Forelimb muscle (tissue), 1 donor: ENCODE data around the gene THEM5. TPM values are rescaled to one million over a fixed set of nuclear protein-coding genes. Genes with fewer than 3 reads are reported as not detected.

Source experiments
- DNase-seq: peaks from one replicate; pipeline ENCODE4 v3.0.0-alpha.2; 2013; ENCODE audit warnings: low read depth
- polyA plus RNA-seq: library from polyadenylated mRNA; unstranded; fragments of 120-200 nt; gene quantifications from one replicate; pipeline ENCODE4 v1.2.1, GENCODE V29; 2013; ENCODE audit not compliant: insufficient read length

THEM5 gene
- polyA plus RNA-seq, 1 donor: 0.56 TPM

DNA sequence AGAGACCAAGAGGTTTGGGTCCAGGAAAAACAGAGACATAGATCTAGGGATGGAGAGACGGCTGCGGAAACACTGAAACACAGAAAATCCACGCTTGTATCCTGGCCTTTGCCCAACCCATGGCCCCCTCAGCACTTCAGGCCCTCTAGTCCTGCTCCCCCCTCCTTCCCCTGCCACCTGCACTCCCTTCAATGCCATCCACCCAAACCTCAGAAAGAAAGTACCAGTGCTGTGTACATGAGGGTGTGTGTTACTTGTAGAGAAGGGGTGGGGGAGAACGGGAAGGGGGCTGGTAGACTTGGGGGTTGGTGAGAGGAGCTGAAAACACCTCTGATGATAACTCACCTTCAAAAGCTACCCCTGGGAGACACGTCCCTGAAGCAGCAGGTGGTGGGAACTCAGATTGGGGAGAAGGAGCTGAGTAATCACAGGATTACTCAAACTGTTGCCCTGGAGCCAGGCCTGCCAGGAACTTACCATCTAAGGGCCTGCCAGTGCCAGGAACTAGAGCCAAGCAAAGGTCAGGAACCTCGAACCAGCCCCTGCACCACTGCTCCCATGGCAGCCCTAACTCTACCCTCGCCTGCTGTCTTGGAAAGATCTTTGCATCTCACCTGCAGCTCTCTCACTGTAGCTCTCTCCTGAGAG is 33.4 kb downstream of the THEM5 start:
- no peak for DNase-seq

DNA sequence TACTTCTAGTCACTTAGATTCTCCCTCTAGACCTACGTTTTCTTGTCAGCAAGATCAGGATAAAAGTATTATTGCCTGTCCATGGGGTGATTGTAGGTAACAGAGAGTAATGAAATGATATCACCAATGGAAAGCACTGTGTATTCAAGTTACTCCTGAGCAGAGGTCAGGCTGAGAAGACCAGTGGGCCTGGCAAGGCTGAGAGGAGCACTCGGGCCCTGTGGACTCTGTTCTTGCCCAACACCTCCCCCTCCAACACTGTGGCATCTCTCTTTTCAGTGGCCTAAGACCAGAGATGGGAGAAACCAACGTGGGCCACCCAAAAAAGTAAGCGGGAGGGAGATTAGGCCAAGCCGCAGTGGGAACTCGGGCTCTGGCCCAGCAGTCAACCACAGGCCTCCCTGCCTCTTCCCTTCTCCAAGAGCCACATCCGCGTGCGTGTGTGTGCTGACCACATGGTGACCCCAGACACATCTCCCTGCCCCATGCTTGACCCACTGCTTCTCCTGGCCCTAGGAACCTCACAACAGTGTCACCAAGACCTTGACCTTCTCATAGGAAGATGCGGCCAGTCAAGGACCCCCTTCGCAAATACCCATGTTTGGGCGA is 34.2 kb downstream of the THEM5 start:
- DNase-seq: no peak

DNA sequence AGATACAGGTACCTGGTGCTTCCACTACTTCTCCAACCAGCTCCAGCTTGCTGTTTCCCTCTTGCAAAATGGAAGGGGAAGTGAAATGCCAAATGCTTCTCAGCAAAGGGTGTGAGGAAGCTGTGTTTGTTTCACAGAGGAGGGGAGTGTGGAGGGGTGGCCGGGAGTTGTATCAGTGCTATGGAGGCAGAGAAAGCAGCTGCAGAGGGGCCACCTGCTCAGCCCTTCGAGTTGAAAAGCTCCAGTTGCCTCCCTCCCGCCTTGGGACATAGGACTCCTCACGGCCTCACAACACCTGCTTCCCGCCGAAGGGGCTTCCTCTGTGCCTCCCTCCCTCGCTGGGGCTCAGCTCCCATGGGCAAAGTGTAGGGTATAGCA is 36.2 kb downstream of the THEM5 start:
- no peak for DNase-seq

DNA sequence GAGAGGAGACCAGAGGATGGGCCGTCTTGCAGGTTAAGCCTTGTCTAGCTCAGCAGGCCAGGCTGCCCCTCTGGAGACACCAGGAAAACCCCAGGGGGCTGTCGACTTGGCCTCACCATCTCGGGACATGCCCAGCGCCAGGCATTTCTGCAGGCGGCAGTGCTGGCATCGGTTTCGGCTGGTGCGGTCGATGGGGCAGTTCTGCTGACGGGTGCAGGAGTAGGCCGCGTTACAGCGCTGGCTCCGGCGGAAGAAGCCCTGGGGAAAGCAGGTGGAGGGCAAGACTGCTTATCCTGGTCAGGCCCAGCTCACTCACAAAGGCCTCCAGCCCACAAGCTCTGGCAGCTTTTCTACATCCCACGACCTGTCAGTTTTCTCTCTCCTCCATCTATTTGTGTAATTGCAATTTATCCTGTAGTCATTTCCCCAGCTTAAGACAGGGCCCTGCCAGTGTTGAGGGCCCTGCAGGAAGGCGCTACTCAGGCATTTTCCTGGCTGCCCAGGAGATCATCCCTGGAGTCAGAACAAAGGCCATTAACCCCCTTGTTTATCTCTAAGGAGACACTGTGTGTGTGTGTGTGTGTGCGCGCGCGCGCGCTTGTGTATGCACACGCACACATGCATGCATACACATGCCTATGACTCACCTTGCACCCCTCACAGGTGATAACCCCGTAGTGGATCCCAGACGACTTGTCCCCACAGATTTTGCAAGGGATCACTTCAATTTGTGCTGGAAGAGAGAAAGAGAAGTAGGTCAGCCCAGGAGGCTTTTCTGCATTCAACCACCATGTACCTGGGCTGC is 36.8 kb downstream of the THEM5 start:
- no peak for DNase-seq

DNA sequence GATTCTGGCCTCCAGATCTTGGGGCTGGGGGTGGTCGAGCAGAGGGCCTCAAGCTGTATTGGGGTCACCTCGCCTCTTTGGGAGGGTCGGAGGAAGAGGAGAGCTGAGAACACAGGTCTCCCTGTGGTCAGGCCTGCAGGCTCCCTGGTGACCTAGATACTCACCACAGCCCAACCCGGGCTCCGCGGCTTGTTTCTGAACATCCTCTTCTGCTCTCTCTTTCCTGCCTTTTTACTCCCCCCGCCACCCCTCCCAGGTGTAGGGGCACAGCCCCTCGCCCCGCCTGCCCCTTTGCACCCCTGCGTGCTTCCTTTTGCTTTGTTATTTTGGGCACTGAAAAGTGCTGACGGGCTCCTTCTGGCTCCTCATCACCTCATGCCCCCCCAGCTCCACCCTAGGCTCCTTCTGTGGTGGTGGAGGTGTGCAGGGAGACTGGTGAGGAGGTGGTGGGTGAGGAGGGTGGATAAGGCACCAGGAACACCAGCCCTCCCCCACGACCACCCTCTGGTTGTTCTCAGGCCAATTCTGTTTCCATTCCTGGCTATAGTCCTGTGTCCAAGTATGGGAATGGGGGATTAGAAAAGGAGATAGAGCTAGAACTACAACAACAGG is 37.7 kb downstream of the THEM5 start:
- no peak for DNase-seq

DNA sequence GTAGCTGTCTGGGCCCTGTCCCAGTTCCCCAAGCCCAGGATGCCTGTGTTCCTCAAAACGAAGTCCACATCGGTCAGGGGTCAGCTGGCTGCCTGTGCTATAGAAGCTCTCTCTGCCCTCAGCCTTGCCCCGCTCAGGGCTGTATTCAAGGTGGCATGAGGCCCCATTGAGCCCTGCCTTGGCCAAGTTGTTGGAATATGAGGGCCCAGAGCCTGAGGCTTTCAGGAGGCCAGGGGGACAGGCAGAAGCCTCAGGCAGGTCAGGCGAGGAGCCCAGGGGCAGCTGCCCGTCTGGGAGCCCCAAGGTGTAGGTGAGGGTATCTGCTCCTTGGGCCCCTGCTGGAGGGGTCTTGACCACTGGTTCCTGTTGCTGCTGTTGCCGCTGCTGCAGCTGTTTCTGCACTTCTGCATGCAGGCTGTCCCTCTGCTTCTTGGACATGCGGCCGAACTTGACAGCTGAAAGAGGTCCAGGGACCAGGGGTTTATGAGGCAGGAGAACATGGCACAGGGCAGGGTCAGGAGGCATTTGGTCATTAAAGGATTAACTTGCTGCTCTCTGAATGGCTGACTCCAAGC is 38.5 kb downstream of the THEM5 start:
- no peak for DNase-seq

DNA sequence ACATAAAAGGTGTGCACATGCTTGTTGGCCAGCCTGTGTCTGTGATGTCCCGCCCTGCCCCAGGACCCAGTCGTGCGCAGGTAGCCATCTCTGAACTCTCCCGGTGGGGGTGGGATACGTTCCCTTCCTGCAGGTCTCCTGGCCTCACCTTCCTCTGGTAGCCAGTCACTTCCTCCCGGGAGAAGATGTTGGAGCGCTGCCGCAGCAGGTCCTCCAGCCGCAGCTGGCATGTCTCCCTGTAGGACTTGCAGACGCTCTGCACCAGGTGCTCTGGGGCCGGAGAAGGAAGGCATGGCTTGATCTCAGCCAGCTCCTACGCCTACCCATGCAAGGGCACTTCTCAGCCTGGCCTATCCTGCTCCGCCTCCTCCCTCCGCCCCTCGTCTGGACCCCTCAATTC is 39.1 kb downstream of the THEM5 start:
- DNase-seq: no peak

DNA sequence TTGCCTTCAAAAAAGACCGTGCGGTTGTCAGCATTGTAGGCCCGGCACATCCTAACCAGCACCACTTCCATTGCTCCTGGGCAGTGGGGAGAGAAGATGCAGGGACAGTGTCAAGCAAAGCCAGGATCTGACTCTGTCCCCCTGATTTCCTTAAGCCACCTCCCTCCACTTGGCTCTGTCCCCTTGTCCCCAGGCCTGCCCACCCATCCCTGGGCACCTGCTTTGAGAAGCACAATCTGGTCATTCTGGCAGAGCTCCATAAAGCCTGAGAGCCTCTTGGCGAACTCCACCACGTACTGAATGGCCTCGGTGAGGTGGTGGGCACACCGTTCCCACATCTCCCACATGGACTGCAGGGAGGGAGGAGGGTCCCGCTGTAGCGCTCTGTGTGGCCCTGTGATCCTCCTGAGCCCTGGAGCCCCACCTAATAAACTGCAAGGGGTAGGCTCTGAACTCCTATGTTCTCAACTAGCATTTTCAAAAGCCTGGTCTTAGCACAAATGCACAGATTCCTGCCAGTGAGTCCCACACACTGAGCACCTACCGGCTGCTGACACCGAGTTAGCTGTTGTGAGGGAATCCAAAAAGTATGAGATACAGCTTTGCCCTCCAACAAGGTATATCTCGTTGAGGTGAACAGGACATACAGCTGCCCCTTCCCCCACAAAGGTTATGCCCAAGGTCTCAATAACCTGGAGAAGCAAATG is 40.1 kb downstream of the THEM5 start:
- no peak for DNase-seq

DNA sequence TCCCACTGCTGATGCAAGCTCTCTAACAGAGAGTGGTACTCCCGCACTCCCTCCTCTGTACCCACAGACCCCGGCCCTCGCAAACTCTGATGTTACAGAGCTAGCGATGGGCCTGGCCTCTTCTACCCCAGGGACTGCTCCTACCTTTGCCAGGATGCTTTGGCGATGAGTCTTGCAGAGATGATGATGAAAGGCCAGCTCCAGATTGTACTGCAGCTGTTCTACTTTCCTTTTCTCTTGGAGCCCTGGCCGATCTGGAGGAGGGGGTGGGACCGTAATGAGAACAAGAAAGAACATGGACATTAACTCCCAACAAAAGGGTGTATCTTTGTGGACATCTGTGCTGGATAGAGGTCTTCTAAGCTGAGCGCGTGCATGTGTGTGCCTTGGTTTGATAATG is 42.3 kb downstream of the THEM5 start:
- DNase-seq: no peak

DNA sequence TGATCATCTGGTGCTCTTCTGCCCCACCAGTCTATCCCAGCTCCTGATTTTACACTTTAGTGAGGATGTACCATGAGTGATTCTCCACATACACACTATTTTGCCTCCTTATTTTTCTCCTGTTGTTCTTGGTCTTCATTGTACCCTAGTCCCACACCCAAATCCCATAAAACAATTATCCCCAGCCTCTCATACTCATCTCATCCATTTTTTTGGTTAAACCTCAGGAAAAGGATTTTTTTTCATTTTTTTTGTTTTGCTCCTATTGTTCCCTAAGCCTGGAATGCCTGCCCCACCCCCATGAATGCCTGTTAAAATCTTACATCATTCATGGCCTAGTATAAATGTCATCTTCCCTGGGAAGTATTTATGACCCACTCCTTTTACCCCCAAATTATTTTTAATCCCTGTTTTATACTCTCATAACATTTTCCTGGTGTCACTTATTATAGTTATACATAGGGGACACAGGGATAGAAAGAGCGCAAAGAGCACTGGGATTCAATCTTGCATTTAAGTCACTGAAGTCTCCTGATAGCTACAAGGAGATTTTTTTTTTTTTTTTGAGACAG is 43.4 kb downstream of the THEM5 start:
- DNase-seq: no peak

DNA sequence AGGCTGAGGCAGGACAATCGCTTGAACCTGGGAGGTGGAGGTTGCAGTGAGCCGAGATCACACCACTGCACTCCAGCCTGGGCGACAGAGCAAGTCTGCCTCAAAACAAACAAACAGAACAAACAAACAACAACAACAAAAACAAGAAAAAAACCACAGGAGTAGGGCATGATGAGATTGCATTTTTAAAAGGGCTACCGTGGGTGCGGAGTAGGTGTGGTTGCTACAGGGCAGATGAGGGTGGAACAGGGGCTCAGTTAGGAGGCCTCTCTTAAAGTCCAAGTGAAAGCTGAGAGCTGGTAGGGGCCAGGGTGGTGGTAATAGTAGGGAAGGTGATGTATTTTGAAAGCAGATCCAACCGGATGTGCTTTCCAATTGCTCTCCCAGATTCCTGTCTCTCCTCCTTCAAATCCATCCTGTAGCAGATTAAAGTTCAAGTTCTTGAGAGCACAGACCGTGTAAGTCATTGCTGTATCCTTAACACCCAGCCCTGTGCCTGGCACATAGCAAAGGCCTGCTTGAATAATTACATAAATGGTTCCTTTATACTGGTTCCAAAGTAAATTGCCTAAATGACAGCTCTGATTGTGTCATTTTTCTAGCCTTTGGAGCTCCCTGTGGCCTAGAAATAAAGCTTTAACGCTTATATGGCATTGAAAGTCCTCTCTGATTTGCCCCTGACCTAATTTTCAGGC is 44.1 kb downstream of the THEM5 start:
- DNase-seq: no peak

DNA sequence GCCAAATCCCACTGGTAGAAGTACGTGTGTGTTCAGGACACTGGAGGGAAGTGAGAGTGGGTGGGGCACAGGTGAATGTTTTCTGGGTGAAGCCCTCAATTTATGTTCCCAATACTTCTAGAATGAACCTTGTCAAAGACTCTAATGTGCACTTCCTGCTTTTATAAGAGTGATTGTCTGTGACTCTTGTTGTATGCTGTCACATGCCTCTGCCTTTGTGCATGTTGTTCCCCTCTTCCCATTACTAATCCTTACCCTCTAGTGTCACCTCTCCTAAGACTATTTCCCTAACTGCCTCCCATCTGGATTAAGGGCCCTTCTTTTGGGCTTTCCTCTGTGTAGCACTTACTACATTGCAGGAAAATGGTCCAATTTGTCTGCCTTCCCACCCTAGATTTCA is 45.7 kb downstream of the THEM5 start:
- no peak for DNase-seq

DNA sequence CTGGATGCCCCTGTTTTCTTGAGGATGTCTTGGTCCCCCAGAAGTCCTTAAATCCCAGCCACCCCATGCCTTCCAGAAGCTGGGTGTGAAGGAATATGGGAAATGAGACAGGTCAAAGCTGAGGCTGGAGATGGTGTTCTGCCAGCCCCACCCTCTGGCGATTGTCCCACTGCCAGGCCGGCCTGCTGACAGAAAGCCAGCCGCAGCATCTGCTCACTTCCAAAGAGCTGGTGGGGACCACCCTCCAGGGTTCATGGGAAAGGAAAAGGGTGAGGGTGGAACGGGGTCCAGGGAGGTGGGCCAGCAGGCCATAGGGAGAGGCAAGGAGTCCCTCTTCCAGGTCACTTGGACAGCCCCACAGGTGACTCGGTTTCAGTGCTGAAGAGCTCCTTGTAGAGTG is 46.4 kb downstream of the THEM5 start:
- DNase-seq: no peak

DNA sequence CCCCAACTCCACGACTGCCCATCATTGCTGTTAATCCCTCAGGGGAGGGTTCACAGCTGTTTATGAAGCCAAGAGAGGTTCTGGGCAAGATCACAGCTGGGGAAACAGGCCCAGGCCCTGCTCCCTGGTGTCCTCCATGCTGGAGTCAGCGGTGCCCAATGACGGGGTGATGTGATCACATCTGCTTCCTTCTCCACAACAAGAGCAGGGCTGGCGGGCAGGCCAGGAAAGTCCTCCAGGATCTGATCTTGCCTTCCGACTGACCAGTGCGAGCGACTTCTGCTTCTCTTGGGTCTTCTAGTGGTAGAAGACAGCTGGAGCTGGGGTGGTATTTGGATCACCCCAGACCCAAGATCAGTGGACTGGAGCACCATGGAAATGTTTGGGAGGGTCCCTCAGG is 47.3 kb downstream of the THEM5 start:
- DNase-seq: no peak

DNA sequence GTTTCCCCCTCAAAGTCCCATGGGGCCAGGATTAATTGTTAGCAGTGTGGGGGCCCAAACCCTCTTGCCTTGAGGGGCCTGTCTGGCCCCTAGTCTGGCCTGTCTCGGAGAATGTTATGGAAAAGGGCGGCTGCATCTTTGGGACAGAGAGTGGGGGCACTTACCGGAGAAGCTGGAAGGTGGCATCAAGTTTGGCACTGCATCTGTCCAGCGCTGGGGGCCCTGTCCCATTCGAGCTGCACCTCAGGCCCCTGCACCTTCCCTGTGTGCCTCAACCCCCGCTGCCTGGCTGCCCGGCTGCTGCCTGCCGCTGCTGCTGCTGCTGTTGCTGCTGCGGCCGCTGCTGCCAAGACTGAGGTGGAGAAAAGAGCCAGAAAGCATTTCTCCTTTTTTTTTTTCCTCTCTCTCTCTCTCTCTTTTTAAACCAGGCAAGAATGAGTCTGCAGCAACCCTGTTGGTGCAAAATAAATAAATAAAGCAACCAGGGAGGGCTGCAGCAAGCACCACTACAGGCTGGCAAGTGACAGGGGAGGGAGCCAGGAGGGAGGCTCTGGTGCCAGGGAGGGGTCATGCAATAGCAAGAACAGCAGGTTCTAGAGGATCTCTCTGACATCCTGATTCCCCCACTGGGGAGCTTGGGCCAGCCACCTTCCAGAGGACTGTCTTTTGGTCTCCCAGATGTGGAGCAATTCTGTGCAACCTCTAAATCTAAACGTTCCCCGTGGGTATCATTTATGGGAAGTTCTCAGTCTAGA is 48.3 kb downstream of the THEM5 start, which contains the start of gene LINGO4:
LINGO4 (minus strand) TSS at position 354 of the 755 bp plus-strand sequence. CDS start 2,715 bp downstream, outside the sequence.
- no peak for DNase-seq

DNA sequence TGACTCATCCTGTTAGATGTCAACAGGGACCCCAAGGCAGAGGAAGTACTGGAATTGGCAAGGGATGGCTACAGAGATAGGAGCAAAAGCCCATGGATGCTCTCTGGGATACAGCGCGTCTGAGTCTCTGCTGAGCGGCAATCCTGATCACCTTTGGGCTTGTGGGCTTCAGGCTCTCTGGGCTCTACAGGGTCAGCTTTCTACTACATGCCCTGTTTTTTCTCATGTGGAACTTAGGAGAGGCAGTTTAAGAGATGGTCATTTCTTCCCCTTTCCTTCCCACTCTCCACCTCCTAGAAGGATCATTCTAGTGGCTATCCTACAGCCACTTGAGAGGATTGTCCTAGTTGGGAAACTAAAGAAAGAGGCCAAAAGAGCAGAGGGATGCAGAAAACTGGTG is 49.6 kb downstream of the THEM5 start:
- DNase-seq: no peak

DNA sequence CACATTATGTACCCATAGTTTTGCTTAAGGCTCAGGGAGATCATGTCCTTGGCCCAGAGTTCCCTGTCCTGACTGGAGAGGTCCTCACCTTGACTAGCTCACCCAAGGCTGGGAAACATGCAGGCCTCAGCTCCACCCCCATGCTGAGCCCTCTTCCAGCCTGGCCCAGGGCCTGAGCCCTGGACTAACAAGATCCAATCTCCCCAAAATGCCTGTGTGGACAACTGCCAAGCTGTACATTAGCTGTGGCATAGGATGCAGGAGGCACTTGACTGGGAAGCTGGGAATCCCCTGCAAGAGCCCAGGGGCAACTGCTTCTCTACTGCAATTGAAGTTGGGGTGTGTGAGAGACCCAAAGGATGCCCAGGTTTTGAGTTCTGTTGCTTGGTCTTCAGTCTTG is 50.3 kb downstream of the THEM5 start:
- no peak for DNase-seq

DNA sequence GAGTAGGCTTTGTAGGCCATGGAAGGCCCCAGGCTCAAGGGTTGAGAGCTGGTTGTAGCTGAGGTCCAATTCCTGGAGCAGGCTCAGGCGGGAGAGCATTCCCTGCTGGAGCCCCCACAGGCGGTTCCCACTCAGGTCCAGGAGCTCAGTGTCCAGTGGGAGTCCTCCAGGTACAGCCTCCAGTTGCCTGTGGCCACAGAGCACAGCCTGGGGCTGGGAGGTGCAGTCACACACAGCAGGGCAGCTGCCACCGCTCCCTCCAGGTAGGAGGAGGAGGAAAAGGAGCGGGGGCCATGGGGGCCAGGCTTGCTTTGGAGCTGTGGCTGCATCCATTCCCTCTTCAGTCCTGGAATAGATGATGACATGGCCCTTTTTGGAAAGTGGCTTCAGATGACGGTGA is 51.1 kb downstream of the THEM5 start:
- no peak for DNase-seq

DNA sequence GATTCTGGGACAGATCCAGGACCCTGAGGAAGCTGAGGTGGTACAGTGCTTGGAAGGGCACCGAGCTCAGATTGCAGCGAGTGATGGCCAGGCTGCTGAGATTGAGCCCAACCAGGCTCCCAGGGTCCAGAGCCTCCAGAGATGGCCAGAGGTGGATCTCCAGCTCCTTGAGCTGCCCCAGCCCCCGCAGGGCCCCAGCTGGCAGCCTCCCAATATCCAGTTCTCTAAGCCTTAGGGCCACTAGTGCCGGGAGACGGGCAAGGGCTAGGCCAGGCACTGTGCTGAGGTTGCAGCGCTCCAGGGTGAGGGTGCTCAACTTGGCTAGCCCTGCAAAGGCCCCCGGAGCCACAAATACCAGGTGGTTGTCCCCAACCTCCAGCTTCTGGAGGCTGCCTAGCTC is 51.7 kb downstream of the THEM5 start:
- no peak for DNase-seq

DNA sequence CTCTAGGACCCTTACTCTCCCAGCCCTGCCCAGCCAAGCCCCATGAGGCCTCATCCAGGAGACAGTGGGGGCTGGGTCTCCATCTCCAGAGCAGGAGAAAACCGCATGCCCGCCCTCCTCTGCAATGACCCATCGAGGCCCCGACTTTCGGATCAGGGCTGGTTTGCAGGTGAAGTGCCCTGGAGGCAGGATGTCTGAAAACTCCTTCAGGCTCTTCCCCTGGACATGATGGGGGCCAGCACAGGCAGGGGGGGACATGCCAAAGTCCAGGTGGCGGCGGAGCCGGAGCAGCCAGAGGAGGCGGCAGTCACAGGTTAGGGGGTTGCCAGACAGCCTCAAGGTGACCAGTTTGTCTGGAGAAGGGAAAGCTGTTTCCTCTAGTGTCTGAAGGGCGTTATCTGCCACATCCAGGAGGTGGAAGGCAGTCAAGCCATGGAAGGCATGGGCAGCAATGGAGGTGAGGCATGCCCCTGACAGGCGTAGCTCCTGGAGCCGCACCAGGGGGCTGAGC is 52.1 kb downstream of the THEM5 start:
- DNase-seq: no peak
